Fibroblast of pulmonary artery (primary cell): ENCODE data around the gene FERD3L.

Source experiments
- DNase-seq: peaks from one replicate; pipeline ENCODE4 v3.0.0-alpha.2; 2010; ENCODE audit warnings: low read depth
- H3K4me3 ChIP-seq: replicated peaks from 2 replicates; pipeline ENCODE4 v1.5.1; 2011; ENCODE audit warnings: low read depth, mild to moderate bottlenecking, control low read depth, low read length, moderate library complexity
- TF ChIP-seq, protein P1 (sequence below): IDR thresholded peaks from 2 replicates; pipeline ENCODE4 v1.5.1; 2011; ENCODE audit warnings: mild to moderate bottlenecking, control low read depth, low read length, inconsistent platforms; ENCODE audit errors: missing control alignments

The FERD3L gene

DNA sequence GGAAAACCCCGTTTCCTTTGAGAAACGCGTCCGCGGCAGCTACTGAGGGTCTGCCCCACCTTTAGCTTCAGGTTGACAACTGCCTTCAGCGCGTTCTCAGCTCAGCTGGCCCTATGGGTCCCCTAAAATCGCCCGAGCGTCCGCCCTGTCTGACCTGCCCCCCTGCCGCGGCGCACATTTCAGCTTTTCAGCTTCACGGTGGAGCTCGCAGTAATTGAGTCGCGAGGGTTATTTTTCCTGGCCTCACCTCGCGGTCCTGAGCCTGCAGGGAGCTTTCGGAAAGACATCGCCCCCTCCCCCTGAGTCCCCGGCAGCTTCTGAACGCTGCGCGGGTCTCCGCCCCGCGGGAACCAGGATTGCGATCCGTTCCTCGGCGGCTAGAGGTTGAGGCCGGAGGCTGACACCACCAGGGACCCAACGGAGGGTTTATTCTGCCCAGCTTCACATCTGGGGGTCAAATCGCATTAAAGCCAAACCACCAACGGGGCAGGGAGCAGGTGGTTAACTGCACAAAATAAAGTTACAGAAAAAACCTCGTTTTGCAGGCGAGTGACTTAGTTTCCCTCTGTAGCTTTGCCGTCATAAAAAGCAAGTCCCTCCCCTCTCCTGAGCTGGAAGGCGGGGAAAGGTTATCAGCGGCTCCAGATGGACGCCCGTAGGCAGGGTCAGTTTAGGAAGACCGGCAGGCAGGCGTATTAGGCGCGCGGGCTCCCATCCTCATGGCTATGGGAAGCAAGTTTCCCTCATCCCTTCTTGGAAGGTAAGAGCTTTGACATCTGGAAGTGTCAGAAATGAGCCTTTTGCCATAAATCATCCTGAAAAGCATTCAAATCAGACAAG, 38.8 kb downstream of the FERD3L start:
- TF ChIP-seq, protein P1, sequence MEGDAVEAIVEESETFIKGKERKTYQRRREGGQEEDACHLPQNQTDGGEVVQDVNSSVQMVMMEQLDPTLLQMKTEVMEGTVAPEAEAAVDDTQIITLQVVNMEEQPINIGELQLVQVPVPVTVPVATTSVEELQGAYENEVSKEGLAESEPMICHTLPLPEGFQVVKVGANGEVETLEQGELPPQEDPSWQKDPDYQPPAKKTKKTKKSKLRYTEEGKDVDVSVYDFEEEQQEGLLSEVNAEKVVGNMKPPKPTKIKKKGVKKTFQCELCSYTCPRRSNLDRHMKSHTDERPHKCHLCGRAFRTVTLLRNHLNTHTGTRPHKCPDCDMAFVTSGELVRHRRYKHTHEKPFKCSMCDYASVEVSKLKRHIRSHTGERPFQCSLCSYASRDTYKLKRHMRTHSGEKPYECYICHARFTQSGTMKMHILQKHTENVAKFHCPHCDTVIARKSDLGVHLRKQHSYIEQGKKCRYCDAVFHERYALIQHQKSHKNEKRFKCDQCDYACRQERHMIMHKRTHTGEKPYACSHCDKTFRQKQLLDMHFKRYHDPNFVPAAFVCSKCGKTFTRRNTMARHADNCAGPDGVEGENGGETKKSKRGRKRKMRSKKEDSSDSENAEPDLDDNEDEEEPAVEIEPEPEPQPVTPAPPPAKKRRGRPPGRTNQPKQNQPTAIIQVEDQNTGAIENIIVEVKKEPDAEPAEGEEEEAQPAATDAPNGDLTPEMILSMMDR, result no peak
- peak overlapping the region; percentile 63 for H3K4me3 ChIP-seq
- DNase-seq, result no peak

DNA sequence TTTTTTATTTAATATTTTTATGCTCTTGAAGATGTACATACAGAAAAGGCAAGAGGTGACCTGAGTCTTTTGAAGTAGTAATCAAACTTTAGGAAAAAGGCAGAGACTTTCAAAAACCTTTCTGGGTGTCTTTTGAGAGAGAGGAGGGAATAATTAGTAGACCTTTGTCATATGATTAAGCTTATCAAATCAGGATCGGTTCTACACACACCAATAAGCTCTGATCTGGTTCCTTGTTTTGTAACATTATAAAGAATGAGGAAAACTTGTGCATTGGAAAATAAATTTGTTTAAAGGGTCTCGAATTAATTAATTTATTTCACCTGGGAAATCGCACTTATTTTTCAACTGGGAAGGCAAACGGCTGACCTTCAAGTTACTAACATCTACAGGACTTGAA, 39.7 kb downstream of the FERD3L start:
- H3K4me3 ChIP-seq, result no peak overlapping the region
- TF ChIP-seq, protein P1, result no peak
- no peak for DNase-seq

DNA sequence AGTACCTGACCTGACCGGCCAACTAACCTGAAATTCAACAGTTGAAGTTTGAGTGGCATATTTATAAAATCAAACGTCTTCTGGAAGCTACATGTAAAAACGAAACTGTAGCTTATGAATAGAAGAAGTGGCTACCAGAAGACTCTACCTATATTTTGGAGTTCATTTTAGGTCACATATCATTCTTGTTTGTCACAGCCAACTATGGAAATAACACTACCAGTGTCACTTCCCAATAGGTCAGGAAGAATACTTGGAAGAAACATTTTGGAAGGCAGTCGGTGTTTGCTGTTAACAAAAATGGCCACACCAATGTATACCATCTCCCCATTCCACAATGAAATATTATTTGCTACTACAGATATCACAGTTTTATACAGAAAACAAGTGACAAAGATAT, 40.4 kb downstream of the FERD3L start:
- no peak for DNase-seq
- no peak overlapping the region for H3K4me3 ChIP-seq
- TF ChIP-seq, protein P1, result no peak

DNA sequence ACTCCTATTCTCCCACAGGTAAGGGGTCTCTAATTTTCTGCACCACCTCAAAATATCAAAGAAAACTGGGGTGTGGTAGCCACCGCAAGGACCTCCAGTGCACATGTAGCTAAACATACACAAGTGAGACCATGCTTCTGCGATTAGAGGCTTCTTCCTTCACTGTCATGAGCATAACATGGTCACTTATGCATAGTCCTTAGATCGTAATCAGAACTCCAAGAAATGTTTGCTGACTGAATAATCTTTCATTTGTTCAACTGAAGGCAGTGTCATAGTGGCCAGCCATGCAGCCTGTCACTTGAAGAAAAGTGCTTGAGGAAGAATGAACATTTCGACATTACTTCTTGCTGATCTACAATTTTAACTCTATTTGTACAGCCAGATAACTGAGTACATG, 42.3 kb downstream of the FERD3L start:
- DNase-seq, result no peak
- TF ChIP-seq, protein P1, result no peak
- H3K4me3 ChIP-seq, result no peak overlapping the region

DNA sequence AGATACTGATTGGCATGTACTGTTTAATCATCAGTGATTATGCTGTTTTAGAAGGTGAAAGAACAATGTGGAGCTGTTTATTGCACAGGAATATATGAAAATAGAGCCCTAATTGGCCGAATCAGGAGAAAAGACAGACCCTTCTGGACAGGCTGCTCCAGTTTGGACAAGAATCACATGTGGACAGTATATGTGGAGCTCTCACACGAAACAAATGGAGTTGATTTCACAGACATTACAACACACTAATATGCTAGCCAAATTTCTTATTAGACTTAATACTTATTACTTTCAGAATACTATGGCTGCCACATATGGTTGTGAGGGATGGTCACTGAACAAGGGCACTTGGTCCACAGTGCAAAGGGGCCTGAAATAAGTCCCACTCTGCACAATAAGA, 43.3 kb downstream of the FERD3L start:
- no peak overlapping the region for H3K4me3 ChIP-seq
- TF ChIP-seq, protein P1, result no peak
- no peak for DNase-seq

DNA sequence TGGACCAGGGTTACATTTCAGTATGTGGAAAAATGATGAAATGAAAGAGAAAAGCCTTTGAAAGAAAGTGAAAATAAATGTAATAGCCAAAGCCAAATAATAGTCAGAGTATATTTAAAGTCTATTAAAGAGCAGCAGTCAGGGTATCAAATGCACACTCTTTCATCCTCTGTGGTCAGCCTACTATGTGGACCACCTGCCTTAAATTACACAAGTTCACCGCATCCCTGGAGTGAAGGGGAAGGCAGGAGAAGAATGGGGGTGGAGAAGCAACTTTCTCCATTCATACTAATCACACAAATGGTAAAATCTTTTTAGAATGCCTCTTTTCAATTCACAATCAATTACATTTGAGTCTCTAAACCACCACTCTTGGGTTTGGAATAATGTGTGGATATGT, 43.7 kb downstream of the FERD3L start:
- H3K4me3 ChIP-seq, result no peak overlapping the region
- no peak for DNase-seq
- TF ChIP-seq, protein P1, result no peak

DNA sequence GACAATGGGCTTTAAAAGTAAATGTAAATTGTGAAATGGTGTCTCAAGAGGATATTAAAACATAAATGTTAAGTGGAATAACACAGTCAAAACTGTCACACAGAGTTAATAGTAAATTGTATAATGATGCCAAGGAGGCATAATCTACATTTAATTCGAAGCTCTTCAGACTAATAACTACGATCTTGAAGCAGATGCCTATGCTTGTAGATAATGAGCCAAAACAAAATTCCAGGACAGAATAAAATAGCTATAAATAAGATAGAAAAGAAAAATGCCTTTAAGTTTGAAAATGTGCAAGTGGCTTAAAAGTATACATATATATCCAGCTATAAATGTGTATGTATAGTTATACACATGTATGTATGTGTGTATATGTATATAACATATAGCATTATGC, 45.3 kb downstream of the FERD3L start:
- H3K4me3 ChIP-seq, result no peak overlapping the region
- no peak for DNase-seq
- TF ChIP-seq, protein P1, result no peak
